K562 (cell line): ENCODE data around the gene LCN1. TPM values are rescaled to one million over a fixed set of nuclear protein-coding genes. Genes with fewer than 3 reads are reported as not detected.

Source experiments
- BRD9 ChIP-seq: fragments of 450-650 bp; IDR thresholded peaks from 2 replicates; pipeline ENCODE4 v1.6.1; 2018; ENCODE audit warnings: low read depth; ENCODE audit not compliant: partially characterized antibody
- ESRRA ChIP-seq: fragments of 450-650 bp; IDR thresholded peaks from 2 replicates; pipeline ENCODE4 v1.6.1; 2014; ENCODE audit warnings: low read depth, mild to moderate bottlenecking, moderate library complexity, borderline replicate concordance
- FOXK1 ChIP-seq: sonication (generic); formaldehyde crosslinking; IDR thresholded peaks from 2 replicates; pipeline ENCODE4 v1.8.0; 2022; ENCODE audit warnings: missing genetic modification reagents, mild to moderate bottlenecking, borderline replicate concordance
- KDM4B ChIP-seq, 2 experiments: fragments of 450-650 bp in 1 of 2; sonication (generic) in 1 of 2; IDR thresholded peaks; 2 replicates each; pipeline ENCODE4 v1.6.1; 2016 to 2017; ENCODE audit warnings: borderline replicate concordance in 2 of 2, antibody characterized with exemption in 1 of 2, low read depth in 1 of 2, mild to moderate bottlenecking in 1 of 2
- KDM5B ChIP-seq: fragments of 200-600 bp; sonication (generic); IDR thresholded peaks from 2 replicates; pipeline ENCODE4 v1.6.1; 2012; ENCODE audit warnings: low read depth, mild to moderate bottlenecking, moderate library complexity, low read length, control low read depth, inconsistent platforms; ENCODE audit not compliant: insufficient replicate concordance
- MAFF ChIP-seq: IDR thresholded peaks from 2 replicates; pipeline ENCODE4 v1.6.1; 2012; ENCODE audit warnings: low read length, improper control_type of control experiment
- PHF21A ChIP-seq: fragments of 450-650 bp; IDR thresholded peaks from 2 replicates; pipeline ENCODE4 v1.6.1; 2017; ENCODE audit warnings: low read depth, borderline replicate concordance
- PRMT5 ChIP-seq: sonication (generic); formaldehyde crosslinking; IDR thresholded peaks from 2 replicates; pipeline ENCODE4 v1.5.0; 2020; ENCODE audit warnings: missing genetic modification reagents
- RAD51 ChIP-seq: fragments of 450-650 bp; IDR thresholded peaks from 2 replicates; pipeline ENCODE4 v1.7.1; 2016; ENCODE audit warnings: low read depth, mild to moderate bottlenecking, borderline replicate concordance
- SAFB ChIP-seq: fragments of 200-400 bp; formaldehyde crosslinking; IDR thresholded peaks from 2 replicates; pipeline ENCODE4 v1.6.1; 2017; ENCODE audit warnings: low read depth, low read length, borderline replicate concordance
- TOE1 ChIP-seq, 2 experiments: fragments of 450-650 bp in 1 of 2; sonication (generic) in 1 of 2; formaldehyde crosslinking in 1 of 2; IDR thresholded peaks; 2 replicates each; pipeline versions ENCODE4 v1.7.1 to v1.8.0; 2016 to 2022; ENCODE audit warnings: borderline replicate concordance in 2 of 2, mild to moderate bottlenecking in 2 of 2, antibody characterized with exemption in 1 of 2, inconsistent platforms in 1 of 2, low read depth in 1 of 2, missing genetic modification reagents in 1 of 2, moderate library complexity in 1 of 2
- ZNF668 ChIP-seq: fragments of 250-450 bp; sonication (Bioruptor Pico); IDR thresholded peaks from 2 replicates; pipeline ENCODE4 v1.8.0; 2022; ENCODE audit warnings: mild to moderate bottlenecking, inconsistent platforms
- polyA plus RNA-seq, 8 experiments: library from polyadenylated mRNA; depleted of rRNA in 4 of 8; stranded (reverse) in 5 of 8; unstranded in 3 of 8; fragments of >200 nt; fragmentation: Nextera tagmentation in 2 of 8; fragmentation: Illumina TruSeq in 1 of 8; extraction: Ambion mirVana in 2 of 8; extraction: Trizol in 1 of 8; gene quantifications; 2 replicates each; pipeline versions ENCODE4 v1.2.1 to v1.2.3, GENCODE V29; 2011 to 2014; ENCODE audit warnings: inconsistent platforms in 1 of 8, missing spikeins in 1 of 8
- total RNA-seq, 7 experiments: library from RNA; depleted of rRNA in 6 of 7; stranded (reverse); fragments of >200 nt in 6 of 7; fragmentation: Illumina TruSeq in 2 of 7; extraction: Trizol in 2 of 7; gene quantifications; 2 replicates each; pipeline versions ENCODE4 v1.2.1 to v1.2.3, GENCODE V29; 2011 to 2021; ENCODE audit warnings: low replicate concordance in 1 of 7
- TF ChIP-seq, protein P1 (sequence below): sonication (generic); formaldehyde crosslinking; IDR thresholded peaks from 2 replicates; pipeline ENCODE4 v1.5.0; 2020; ENCODE audit warnings: missing genetic modification reagents
- TF ChIP-seq, protein P2 (sequence below), 3 experiments: IDR thresholded peaks in 2 of 3; conservative IDR thresholded peaks in 1 of 3; 2 replicates each; pipeline ENCODE4 v1.5.1; 2011 to 2012; ENCODE audit warnings: low read length in 3 of 3, mild to moderate bottlenecking in 3 of 3, control low read depth in 2 of 3, improper control_type of control experiment in 1 of 3, inconsistent platforms in 1 of 3, low read depth in 1 of 3, mixed read lengths in 1 of 3, moderate library complexity in 1 of 3; ENCODE audit not compliant: insufficient read depth in 2 of 3
- TF ChIP-seq, protein P3 (sequence below): IDR thresholded peaks from 2 replicates; pipeline ENCODE4 v1.6.1; 2011; ENCODE audit warnings: borderline replicate concordance, low read depth, mild to moderate bottlenecking, moderate library complexity, low read length; ENCODE audit not compliant: insufficient read depth, poor library complexity, severe bottlenecking
- TF ChIP-seq, protein P4 (sequence below): fragments of 450-650 bp; IDR thresholded peaks from 2 replicates; pipeline ENCODE4 v1.6.1; 2016; ENCODE audit warnings: antibody characterized with exemption
- TF ChIP-seq, protein P5 (sequence below), 2 experiments: IDR thresholded peaks; 2 replicates each; pipeline ENCODE4 v1.6.1; 2012; ENCODE audit warnings: improper control_type of control experiment in 2 of 2, low read depth in 2 of 2, low read length in 2 of 2, borderline replicate concordance in 1 of 2

LCN1 gene
- total and polyA plus RNA-seq, 9 of the 15 experiments (the other 6 are each of a cell fraction or from before 2014, with no cell fraction given): not detected

DNA sequence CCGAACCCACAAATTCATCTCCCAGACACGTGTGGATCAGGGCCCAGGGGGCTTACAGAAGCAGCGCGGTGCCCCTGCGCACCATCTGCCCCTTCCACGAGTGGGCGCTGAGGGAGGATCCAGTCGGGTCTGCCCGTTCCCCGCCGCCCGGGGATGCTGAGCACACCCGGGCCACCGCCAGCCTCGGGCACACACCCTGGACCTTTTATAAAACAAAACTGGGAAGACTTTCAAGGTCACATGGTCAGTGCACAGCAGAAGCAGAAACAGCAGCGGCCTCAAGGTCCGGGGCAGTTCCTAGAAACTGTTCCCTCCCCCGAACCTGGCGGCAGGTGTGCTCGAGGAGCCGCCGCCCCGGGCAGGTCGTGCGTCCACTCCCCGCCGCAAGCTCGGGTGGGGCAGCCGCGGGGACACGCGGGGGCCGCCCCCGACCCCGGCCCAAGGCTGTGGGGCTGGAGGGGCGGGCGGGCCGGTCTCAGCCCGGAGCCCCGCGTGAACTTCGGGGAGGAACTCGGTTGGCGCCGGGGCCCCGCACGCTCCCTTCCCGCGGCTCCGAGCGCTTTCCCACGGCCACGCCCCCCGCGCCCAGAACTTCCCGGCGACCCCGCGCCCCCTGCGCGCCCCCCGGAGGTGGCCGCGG is 42.3 kb upstream of the LCN1 start (continued):
- TF ChIP-seq RAD51 (peak; percentile 63), MAFF (no peak), TOE1 (IDR thresholded peaks at IDR 0.05; ENCODE audit: borderline replicate concordance) (peak; percentile 61; the same call in 1 of the 2 replicates), TOE1 (CRISPR knock-in tag; IDR thresholded peaks at IDR 0.05; ENCODE audit: borderline replicate concordance, low read depth) (no peak), KDM5B (peak; percentile 18), PRMT5 (CRISPR knock-in tag) (no peak), FOXK1 (CRISPR knock-in tag) (no peak), ESRRA (peak; percentile 76), SAFB (peak; percentile 86), BRD9 (no peak), PHF21A (0 out of 2 replicates have a peak, but pooled peaks have one; percentile 18), ZNF668 (CRISPR knock-in tag) (no peak), KDM4B (IDR thresholded peaks at IDR 0.05; ENCODE audit: borderline replicate concordance in 2 of 2, low read depth in 1 of 2) (no peak)
- TF ChIP-seq, protein P1, sequence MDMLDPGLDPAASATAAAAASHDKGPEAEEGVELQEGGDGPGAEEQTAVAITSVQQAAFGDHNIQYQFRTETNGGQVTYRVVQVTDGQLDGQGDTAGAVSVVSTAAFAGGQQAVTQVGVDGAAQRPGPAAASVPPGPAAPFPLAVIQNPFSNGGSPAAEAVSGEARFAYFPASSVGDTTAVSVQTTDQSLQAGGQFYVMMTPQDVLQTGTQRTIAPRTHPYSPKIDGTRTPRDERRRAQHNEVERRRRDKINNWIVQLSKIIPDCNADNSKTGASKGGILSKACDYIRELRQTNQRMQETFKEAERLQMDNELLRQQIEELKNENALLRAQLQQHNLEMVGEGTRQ: peak; percentile 69
- TF ChIP-seq, protein P2, sequence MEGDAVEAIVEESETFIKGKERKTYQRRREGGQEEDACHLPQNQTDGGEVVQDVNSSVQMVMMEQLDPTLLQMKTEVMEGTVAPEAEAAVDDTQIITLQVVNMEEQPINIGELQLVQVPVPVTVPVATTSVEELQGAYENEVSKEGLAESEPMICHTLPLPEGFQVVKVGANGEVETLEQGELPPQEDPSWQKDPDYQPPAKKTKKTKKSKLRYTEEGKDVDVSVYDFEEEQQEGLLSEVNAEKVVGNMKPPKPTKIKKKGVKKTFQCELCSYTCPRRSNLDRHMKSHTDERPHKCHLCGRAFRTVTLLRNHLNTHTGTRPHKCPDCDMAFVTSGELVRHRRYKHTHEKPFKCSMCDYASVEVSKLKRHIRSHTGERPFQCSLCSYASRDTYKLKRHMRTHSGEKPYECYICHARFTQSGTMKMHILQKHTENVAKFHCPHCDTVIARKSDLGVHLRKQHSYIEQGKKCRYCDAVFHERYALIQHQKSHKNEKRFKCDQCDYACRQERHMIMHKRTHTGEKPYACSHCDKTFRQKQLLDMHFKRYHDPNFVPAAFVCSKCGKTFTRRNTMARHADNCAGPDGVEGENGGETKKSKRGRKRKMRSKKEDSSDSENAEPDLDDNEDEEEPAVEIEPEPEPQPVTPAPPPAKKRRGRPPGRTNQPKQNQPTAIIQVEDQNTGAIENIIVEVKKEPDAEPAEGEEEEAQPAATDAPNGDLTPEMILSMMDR (IDR thresholded peaks at IDR 0.05 in 2 of 3, conservative IDR thresholded peaks at IDR 0.05 in 1 of 3; ENCODE audit: insufficient read depth in 2 of 3, low read depth in 1 of 3, low read length in 3 of 3): peak; percentile 25 to 44 (median 37); a peak in 5 of 6 replicates
- TF ChIP-seq, protein P3, sequence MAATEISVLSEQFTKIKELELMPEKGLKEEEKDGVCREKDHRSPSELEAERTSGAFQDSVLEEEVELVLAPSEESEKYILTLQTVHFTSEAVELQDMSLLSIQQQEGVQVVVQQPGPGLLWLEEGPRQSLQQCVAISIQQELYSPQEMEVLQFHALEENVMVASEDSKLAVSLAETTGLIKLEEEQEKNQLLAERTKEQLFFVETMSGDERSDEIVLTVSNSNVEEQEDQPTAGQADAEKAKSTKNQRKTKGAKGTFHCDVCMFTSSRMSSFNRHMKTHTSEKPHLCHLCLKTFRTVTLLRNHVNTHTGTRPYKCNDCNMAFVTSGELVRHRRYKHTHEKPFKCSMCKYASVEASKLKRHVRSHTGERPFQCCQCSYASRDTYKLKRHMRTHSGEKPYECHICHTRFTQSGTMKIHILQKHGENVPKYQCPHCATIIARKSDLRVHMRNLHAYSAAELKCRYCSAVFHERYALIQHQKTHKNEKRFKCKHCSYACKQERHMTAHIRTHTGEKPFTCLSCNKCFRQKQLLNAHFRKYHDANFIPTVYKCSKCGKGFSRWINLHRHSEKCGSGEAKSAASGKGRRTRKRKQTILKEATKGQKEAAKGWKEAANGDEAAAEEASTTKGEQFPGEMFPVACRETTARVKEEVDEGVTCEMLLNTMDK: no peak
- TF ChIP-seq, protein P4, sequence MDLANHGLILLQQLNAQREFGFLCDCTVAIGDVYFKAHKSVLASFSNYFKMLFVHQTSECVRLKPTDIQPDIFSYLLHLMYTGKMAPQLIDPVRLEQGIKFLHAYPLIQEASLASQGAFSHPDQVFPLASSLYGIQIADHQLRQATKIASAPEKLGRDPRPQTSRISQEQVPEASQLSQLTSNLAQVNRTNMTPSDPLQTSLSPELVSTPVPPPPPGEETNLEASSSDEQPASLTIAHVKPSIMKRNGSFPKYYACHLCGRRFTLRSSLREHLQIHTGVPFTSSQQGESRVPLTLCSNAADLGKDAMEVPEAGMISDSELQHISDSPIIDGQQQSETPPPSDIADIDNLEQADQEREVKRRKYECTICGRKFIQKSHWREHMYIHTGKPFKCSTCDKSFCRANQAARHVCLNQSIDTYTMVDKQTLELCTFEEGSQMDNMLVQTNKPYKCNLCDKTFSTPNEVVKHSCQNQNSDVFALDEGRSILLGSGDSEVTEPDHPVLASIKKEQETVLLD: no peak
- TF ChIP-seq, protein P5, sequence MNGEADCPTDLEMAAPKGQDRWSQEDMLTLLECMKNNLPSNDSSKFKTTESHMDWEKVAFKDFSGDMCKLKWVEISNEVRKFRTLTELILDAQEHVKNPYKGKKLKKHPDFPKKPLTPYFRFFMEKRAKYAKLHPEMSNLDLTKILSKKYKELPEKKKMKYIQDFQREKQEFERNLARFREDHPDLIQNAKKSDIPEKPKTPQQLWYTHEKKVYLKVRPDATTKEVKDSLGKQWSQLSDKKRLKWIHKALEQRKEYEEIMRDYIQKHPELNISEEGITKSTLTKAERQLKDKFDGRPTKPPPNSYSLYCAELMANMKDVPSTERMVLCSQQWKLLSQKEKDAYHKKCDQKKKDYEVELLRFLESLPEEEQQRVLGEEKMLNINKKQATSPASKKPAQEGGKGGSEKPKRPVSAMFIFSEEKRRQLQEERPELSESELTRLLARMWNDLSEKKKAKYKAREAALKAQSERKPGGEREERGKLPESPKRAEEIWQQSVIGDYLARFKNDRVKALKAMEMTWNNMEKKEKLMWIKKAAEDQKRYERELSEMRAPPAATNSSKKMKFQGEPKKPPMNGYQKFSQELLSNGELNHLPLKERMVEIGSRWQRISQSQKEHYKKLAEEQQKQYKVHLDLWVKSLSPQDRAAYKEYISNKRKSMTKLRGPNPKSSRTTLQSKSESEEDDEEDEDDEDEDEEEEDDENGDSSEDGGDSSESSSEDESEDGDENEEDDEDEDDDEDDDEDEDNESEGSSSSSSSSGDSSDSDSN (IDR thresholded peaks at IDR 0.05; ENCODE audit: borderline replicate concordance in 1 of 2, low read depth in 2 of 2, low read length in 2 of 2): peak in 1 of 2 experiments; percentile 40; a peak in 1 of 4 replicates
